Measurements from ENCODE around the gene CLCN7. TPM values are rescaled to one million over a fixed set of nuclear protein-coding genes. Genes with fewer than 3 reads are reported as not detected.
"Not testable (repeated sequence)": the region's sequence is repeated elsewhere in the genome, so short reads cannot be mapped to it uniquely, and the experiment has no call there.

Gene CLCN7
- total RNA-seq, 1 experiment from 2014 or later = 277 TPM

- in situ Hi-C loops (cut with HindIII; ENCODE audit: low pct_unique_long_range_greater_than_20kb, low sequenced_read_pairs) = no loop called here
- DNase-seq (ENCODE audit: low read depth, low spot score) = no peak
Measured at GRCh38 chr16:1492082-1492922, 17.5 kb upstream of the CLCN7 start.

DNA sequence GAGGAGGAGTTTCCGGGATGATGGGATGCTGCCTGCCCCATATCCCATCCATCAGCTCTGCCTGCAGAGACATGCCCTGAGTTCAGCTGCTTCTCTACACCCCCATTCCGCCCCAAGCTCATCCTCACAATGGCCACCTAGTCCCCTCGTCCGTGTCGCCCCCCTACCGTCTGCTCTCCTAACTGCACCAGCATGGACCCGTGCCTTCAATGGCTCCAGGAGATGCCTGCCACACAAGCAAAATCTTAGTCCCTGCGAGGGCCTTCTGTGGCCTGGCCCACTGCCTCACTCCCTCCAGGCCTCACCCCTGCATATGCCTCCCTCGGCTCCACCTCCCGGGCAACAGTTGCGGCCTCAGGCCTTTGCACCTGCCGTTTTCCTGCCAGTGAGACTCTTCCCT, 16.5 kb upstream of the CLCN7 start:
- no peak for DNase-seq (ENCODE audit: low read depth, low spot score)
- in situ Hi-C loops (cut with HindIII; ENCODE audit: low pct_unique_long_range_greater_than_20kb, low sequenced_read_pairs) = no loop called here

GRCh38 chr16:1489077-1489476, 14.2 kb upstream of the CLCN7 start:
- in situ Hi-C loops (cut with HindIII; ENCODE audit: low pct_unique_long_range_greater_than_20kb, low sequenced_read_pairs) = no loop called here
- no peak for DNase-seq (ENCODE audit: low read depth, low spot score)

DNA sequence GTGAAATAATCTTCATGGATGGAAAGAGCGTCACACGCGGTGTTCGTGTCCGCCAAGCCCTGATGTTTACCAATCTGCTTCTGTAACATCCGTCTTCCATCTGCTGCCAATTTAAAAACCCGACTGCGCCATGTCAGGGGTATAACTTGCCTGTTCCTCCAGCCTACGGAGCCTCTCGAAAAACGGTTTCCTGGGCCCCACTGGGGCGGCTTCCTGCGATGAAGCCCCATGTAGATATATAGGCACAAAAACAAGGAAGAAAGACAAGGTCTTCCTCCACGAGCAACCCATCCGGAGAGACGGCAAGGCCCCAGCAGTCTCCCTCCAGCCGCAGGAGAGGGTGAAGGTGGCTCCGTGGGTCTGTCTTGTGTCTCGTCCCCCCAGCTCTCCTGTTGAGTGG, 13.8 kb upstream of the CLCN7 start, which contains the start of gene PTX4:
Gene PTX4 (minus strand): TSS at position 326 of the 400 bp plus-strand sequence. CDS start 35 bp downstream, at position 291.
- in situ Hi-C loops (cut with HindIII; ENCODE audit: low pct_unique_long_range_greater_than_20kb, low sequenced_read_pairs) = no loop called here
- DNase-seq (ENCODE audit: low read depth, low spot score) = no peak

- in situ Hi-C loops (cut with HindIII; ENCODE audit: low pct_unique_long_range_greater_than_20kb, low sequenced_read_pairs) = no loop called here
- DNase-seq (ENCODE audit: low read depth, low spot score) = no peak
Measured at GRCh38 chr16:1488054-1488601, 13.3 kb upstream of the CLCN7 start.

GRCh38 chr16:1487395-1488053, 12.7 kb upstream of the CLCN7 start:
- in situ Hi-C loops (cut with HindIII; ENCODE audit: low pct_unique_long_range_greater_than_20kb, low sequenced_read_pairs) = no loop called here
- no peak for DNase-seq (ENCODE audit: low read depth, low spot score)

- in situ Hi-C loops (cut with HindIII; ENCODE audit: low pct_unique_long_range_greater_than_20kb, low sequenced_read_pairs) = no loop called here
- DNase-seq (ENCODE audit: low read depth, low spot score) = no peak
Measured at GRCh38 chr16:1486551-1487390, 11.9 kb upstream of the CLCN7 start.

DNA sequence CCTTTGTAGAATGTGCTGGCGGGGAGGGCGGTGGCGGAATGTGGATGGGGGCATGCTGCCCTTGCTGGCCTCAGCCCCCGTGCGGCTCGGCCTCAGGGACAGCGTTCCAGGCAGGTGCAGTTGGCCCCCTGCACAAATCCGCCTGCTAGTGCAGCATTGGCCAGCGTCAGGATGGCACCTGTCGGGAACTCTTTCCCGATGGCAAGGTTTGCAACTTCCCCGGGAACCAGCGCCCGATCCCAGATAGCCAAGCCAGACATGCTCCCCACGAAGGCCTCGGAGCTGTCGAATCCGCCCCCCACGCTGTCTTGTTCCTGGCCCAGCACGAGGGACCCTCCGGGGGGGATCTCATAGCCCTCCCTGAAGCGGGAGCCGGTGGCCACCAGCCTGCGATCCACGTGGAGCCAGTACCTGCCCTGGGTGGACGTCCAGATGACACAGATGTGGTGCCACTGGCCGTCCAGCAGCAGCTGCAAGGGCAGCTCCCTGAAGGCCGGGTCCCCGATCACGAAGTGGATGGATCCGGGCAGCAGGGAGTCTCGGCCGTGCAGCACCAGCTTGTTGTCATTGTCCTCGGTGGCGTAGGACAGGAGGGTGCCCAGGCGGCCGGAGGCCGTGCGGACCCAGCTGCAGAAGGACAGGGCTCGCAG, 11.1 kb upstream of the CLCN7 start:
- no peak for DNase-seq (ENCODE audit: low read depth, low spot score)

GRCh38 chr16:1481906-1482835, 7.3 kb upstream of the CLCN7 start:
- in situ Hi-C loops (cut with HindIII; ENCODE audit: low pct_unique_long_range_greater_than_20kb, low sequenced_read_pairs) = no loop called here
- DNase-seq (ENCODE audit: low read depth, low spot score) = no peak

More for the DNA sequence above, 11.1 kb upstream of the CLCN7 start:
- in situ Hi-C loops (cut with HindIII; ENCODE audit: low pct_unique_long_range_greater_than_20kb, low sequenced_read_pairs) = no loop called here

DNA sequence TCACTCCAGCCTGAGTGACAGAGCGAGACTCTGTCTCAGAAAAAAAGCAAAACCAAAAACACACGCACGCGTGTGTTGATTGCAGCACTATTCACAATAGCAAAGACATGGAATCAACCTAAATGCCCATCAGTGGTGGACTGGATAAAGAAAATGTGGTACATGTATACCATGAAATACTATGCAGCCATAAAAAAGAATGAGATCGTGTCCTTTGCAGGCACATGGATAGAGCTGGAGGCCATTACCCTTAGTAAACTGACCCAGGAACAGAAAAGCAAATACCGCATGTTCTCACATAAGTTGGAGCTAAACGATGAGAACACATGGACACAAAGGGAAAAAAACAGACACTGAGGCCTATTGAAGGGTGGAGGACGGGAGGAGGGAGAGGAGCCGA, 4.1 kb upstream of the CLCN7 start:
- in situ Hi-C loops (cut with HindIII; ENCODE audit: low pct_unique_long_range_greater_than_20kb, low sequenced_read_pairs); DNase-seq (ENCODE audit: low read depth, low spot score): not testable (repeated sequence)

DNA sequence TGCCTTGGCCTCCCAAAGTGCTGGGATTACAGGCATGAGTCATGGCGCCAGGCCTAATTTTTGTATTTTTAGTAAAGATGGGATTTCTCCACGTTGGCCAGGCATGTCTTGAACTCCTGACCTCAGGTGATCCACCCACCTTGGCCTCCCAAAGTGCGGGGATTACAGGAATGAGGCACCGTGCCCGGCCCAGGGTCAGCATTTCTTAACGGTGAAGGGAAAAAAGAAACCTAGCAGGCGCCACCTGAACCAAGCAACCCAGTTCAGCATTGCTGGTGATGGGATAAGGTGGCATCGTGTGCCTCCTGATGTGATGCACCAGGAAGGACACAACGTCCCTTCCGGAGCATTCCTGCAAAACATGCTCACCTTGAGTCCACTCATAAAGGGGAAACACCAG, 2.2 kb upstream of the CLCN7 start:
- in situ Hi-C loops (cut with HindIII; ENCODE audit: low pct_unique_long_range_greater_than_20kb, low sequenced_read_pairs) = no loop called here
- no peak for DNase-seq (ENCODE audit: low read depth, low spot score)

- no peak for DNase-seq (ENCODE audit: low read depth, low spot score)
- in situ Hi-C loops (cut with HindIII; ENCODE audit: low pct_unique_long_range_greater_than_20kb, low sequenced_read_pairs) = no loop called here
Measured at GRCh38 chr16:1475552-1476114, 805 bp upstream of the CLCN7 start.

- DNase-seq (ENCODE audit: low read depth, low spot score) = no peak
- in situ Hi-C loops (cut with HindIII; ENCODE audit: low pct_unique_long_range_greater_than_20kb, low sequenced_read_pairs) = no loop called here
Measured at GRCh38 chr16:1474082-1474795, 589 bp downstream of the CLCN7 start.

DNA sequence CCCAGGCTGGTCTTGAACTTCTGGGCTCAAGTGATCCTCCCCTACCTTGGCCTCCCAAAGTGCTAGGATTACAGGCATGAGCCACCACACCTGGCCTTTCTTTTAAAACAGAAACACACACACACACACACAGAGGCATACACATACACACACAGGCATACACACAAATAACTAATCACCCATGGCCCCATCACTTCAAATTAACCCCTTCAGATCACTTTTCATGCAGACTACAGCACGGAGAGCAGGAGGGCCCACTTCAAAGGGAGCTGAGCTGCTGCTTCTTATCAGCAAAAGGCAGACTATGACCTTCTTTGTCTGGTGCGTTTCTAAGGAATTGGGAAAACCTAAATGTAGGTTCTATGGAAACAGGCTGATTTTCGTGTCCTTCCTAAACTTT, 1.9 kb downstream of the CLCN7 start:
- in situ Hi-C loops (cut with HindIII; ENCODE audit: low pct_unique_long_range_greater_than_20kb, low sequenced_read_pairs) = no loop called here
- DNase-seq (ENCODE audit: low read depth, low spot score) = peak; percentile 37

- peak; percentile 96 for DNase-seq (ENCODE audit: low read depth, low spot score)
- in situ Hi-C loops (cut with HindIII; ENCODE audit: low pct_unique_long_range_greater_than_20kb, low sequenced_read_pairs) = no loop called here
Measured at GRCh38 chr16:1471569-1472194, 3.1 kb downstream of the CLCN7 start.
